ENCODE data around the gene SIAH3.

The SIAH3 gene

GRCh38 chr13:45823583-45823982 lies 28.0 kb downstream of the SIAH3 start (continued):
- TF ChIP-seq ZNF565 (CRISPR knock-in tag; conservative IDR thresholded peaks at IDR 0.05; ENCODE audit: low read depth) (no peak), ZNF70 (CRISPR knock-in tag; IDR thresholded peaks at IDR 0.05) (no peak)

GRCh38 chr13:45821811-45822210 lies 29.7 kb downstream of the SIAH3 start:
- no peak for TF ChIP-seq CSDC2 (CRISPR knock-in tag; IDR thresholded peaks at IDR 0.05)
- TF ChIP-seq ZNF565 (CRISPR knock-in tag; conservative IDR thresholded peaks at IDR 0.05; ENCODE audit: low read depth) = no peak
- TF ChIP-seq ZC3H10 (CRISPR knock-in tag; IDR thresholded peaks at IDR 0.05) = no peak
- no peak for TF ChIP-seq SNAI2 (CRISPR knock-in tag; IDR thresholded peaks at IDR 0.05)
- TF ChIP-seq TOX (CRISPR knock-in tag; IDR thresholded peaks at IDR 0.05; ENCODE audit: borderline replicate concordance) = no peak
- no peak for TF ChIP-seq ARNTL (CRISPR knock-in tag; IDR thresholded peaks at IDR 0.05; ENCODE audit: borderline replicate concordance, low read depth)
- TF ChIP-seq ZNF8 (CRISPR knock-in tag; IDR thresholded peaks at IDR 0.05) = no peak
- no peak for TF ChIP-seq TCF4 (CRISPR knock-in tag; IDR thresholded peaks at IDR 0.05; ENCODE audit: borderline replicate concordance)
- ATAC-seq = no peak

GRCh38 chr13:45820106-45820838 lies 31.3 kb downstream of the SIAH3 start:
- TF ChIP-seq ZC3H10 (CRISPR knock-in tag; IDR thresholded peaks at IDR 0.05) (no peak), RARB (CRISPR knock-in tag; IDR thresholded peaks at IDR 0.05) (no peak), CREB5 (CRISPR knock-in tag; IDR thresholded peaks at IDR 0.05; ENCODE audit: low read depth) (no peak)

GRCh38 chr13:45817833-45818232 lies 33.7 kb downstream of the SIAH3 start:
- ATAC-seq = no peak

More at GRCh38 chr13:45820106-45820838, 31.3 kb downstream of the SIAH3 start:
- ATAC-seq = no peak

GRCh38 chr13:45816427-45816826 lies 35.1 kb downstream of the SIAH3 start:
- ATAC-seq = no peak
- TF ChIP-seq CSRNP3 (CRISPR knock-in tag; IDR thresholded peaks at IDR 0.05) (no peak), ISL1 (CRISPR knock-in tag; IDR thresholded peaks at IDR 0.05) (no peak), TSHZ2 (CRISPR knock-in tag; IDR thresholded peaks at IDR 0.05) (no peak), ARNTL (CRISPR knock-in tag; IDR thresholded peaks at IDR 0.05; ENCODE audit: borderline replicate concordance, low read depth) (no peak), POU6F1 (CRISPR knock-in tag; IDR thresholded peaks at IDR 0.05; ENCODE audit: borderline replicate concordance, low read depth) (no peak), BACH2 (CRISPR knock-in tag; IDR thresholded peaks at IDR 0.05; ENCODE audit: borderline replicate concordance) (no peak), GLIS3 (CRISPR knock-in tag; IDR thresholded peaks at IDR 0.05) (no peak), SNAI2 (CRISPR knock-in tag; IDR thresholded peaks at IDR 0.05) (no peak), OSR1 (CRISPR knock-in tag; IDR thresholded peaks at IDR 0.05) (no peak), ZFP3 (CRISPR knock-in tag; IDR thresholded peaks at IDR 0.05) (no peak), ZNF565 (CRISPR knock-in tag; conservative IDR thresholded peaks at IDR 0.05; ENCODE audit: low read depth) (no peak), CSDC2 (CRISPR knock-in tag; IDR thresholded peaks at IDR 0.05) (no peak), ZNF70 (CRISPR knock-in tag; IDR thresholded peaks at IDR 0.05) (no peak), TOX (CRISPR knock-in tag; IDR thresholded peaks at IDR 0.05; ENCODE audit: borderline replicate concordance) (no peak), ZC3H10 (CRISPR knock-in tag; IDR thresholded peaks at IDR 0.05) (no peak), ESRRG (CRISPR knock-in tag; IDR thresholded peaks at IDR 0.05) (no peak), ZNF8 (CRISPR knock-in tag; IDR thresholded peaks at IDR 0.05) (no peak), TCF4 (CRISPR knock-in tag; IDR thresholded peaks at IDR 0.05; ENCODE audit: borderline replicate concordance) (no peak)

More at GRCh38 chr13:45817833-45818232, 33.7 kb downstream of the SIAH3 start:
- TF ChIP-seq SNAI2 (CRISPR knock-in tag; IDR thresholded peaks at IDR 0.05) = no peak
- no peak for TF ChIP-seq ZFP30 (CRISPR knock-in tag; IDR thresholded peaks at IDR 0.05)
- TF ChIP-seq TCF4 (CRISPR knock-in tag; IDR thresholded peaks at IDR 0.05; ENCODE audit: borderline replicate concordance) = no peak
- no peak for TF ChIP-seq RARB (CRISPR knock-in tag; IDR thresholded peaks at IDR 0.05)
- TF ChIP-seq PPARA (CRISPR knock-in tag; IDR thresholded peaks at IDR 0.05; ENCODE audit: borderline replicate concordance) = no peak
- no peak for TF ChIP-seq ZC3H10 (CRISPR knock-in tag; IDR thresholded peaks at IDR 0.05)
- no peak for TF ChIP-seq ESRRG (CRISPR knock-in tag; IDR thresholded peaks at IDR 0.05)
- TF ChIP-seq ARNTL (CRISPR knock-in tag; IDR thresholded peaks at IDR 0.05; ENCODE audit: borderline replicate concordance, low read depth) = no peak
- no peak for TF ChIP-seq CSRNP3 (CRISPR knock-in tag; IDR thresholded peaks at IDR 0.05)
- no peak for TF ChIP-seq ZFP3 (CRISPR knock-in tag; IDR thresholded peaks at IDR 0.05)
